ENCODE data around the gene PEAK1.

GRCh38 chr15:77143191-77143590 is 276.7 kb downstream of the PEAK1 start:
- no peak for TF ChIP-seq NR2F1 (conservative IDR thresholded peaks at IDR 0.05)
- TF ChIP-seq CTCF (IDR thresholded peaks at IDR 0.05 in 2 of 3, conservative IDR thresholded peaks at IDR 0.05 in 1 of 3; ENCODE audit: control insufficient read depth in 2 of 3, extremely low read depth in 1 of 3, insufficient read depth in 1 of 3, low read depth in 3 of 3, low read length in 3 of 3): no peak
- TF ChIP-seq, protein P1, sequence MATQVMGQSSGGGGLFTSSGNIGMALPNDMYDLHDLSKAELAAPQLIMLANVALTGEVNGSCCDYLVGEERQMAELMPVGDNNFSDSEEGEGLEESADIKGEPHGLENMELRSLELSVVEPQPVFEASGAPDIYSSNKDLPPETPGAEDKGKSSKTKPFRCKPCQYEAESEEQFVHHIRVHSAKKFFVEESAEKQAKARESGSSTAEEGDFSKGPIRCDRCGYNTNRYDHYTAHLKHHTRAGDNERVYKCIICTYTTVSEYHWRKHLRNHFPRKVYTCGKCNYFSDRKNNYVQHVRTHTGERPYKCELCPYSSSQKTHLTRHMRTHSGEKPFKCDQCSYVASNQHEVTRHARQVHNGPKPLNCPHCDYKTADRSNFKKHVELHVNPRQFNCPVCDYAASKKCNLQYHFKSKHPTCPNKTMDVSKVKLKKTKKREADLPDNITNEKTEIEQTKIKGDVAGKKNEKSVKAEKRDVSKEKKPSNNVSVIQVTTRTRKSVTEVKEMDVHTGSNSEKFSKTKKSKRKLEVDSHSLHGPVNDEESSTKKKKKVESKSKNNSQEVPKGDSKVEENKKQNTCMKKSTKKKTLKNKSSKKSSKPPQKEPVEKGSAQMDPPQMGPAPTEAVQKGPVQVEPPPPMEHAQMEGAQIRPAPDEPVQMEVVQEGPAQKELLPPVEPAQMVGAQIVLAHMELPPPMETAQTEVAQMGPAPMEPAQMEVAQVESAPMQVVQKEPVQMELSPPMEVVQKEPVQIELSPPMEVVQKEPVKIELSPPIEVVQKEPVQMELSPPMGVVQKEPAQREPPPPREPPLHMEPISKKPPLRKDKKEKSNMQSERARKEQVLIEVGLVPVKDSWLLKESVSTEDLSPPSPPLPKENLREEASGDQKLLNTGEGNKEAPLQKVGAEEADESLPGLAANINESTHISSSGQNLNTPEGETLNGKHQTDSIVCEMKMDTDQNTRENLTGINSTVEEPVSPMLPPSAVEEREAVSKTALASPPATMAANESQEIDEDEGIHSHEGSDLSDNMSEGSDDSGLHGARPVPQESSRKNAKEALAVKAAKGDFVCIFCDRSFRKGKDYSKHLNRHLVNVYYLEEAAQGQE (IDR thresholded peaks at IDR 0.05; ENCODE audit: low read depth, low read length): no peak
- no peak for TF ChIP-seq ASH2L (IDR thresholded peaks at IDR 0.05; ENCODE audit: borderline replicate concordance, low read depth)
- TF ChIP-seq RAD51 (IDR thresholded peaks at IDR 0.05): no peak
- no peak for TF ChIP-seq HDAC2 (IDR thresholded peaks at IDR 0.05)
- no peak for TF ChIP-seq FOS (IDR thresholded peaks at IDR 0.05; ENCODE audit: borderline replicate concordance, extremely low read depth, insufficient read length)
- no peak for TF ChIP-seq YY1 (IDR thresholded peaks at IDR 0.05; ENCODE audit: low read depth, low read length)
- no peak for TF ChIP-seq EP300 (IDR thresholded peaks at IDR 0.05; ENCODE audit: borderline replicate concordance in 1 of 2, control insufficient read depth in 1 of 2, low read depth in 2 of 2, low read length in 2 of 2)

Measured in GM12878 (cell line).